T-helper 2 cell (primary cell): ENCODE results near the gene FNBP1.
"Not testable (repeated sequence)": the region's sequence is repeated elsewhere in the genome, so short reads cannot be mapped to it uniquely, and the experiment has no call there.

ENCODE experiments used
- DNase-seq, 5 experiments: peaks; one replicate each; pipeline versions ENCODE4 v3.0.0 to v3.0.0-alpha.2; 2012 to 2022

Gene FNBP1

GRCh38 chr9:129990269-129991010 lies 52.5 kb downstream of the FNBP1 start:
- DNase-seq = peak in 3 of 5 experiments; percentile 35 to 55 (median 43)

DNA sequence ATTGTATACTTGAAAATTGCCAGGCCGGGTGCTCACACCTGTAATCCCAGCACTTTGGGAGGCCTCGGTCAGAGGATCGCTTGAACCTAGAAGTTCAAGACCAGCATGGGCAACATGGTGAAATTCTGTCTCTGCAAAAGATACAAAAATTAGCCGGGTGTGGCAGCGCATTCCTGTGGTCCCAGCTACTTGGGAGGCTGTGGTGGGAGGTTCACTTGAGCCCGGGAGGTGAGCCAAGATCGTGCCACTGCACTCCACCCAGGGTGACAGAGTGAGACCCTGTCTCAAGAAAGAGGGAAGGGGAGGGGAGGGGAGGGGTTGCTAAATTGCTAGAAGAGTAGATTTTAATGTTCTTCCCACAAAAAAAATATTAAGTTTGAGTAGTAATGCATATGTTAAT lies 53.2 kb downstream of the FNBP1 start:
- DNase-seq = no peak

DNA sequence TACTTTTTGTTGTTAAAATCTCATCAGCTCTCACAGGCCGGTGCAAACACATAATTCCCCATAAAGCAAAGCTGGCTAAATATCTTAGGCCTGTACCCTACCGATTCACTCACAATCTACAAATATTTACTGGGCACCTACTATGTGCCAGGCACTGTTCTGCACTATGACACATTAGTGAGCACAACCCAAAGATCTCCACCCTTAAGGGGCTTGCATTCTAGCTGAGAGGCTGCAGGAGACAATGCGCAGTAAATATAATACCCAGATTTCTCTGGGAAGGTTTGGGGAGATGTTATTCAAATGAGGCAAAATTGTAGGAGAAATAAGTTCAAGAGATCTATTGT lies 53.7 kb downstream of the FNBP1 start:
- DNase-seq = no peak

DNA sequence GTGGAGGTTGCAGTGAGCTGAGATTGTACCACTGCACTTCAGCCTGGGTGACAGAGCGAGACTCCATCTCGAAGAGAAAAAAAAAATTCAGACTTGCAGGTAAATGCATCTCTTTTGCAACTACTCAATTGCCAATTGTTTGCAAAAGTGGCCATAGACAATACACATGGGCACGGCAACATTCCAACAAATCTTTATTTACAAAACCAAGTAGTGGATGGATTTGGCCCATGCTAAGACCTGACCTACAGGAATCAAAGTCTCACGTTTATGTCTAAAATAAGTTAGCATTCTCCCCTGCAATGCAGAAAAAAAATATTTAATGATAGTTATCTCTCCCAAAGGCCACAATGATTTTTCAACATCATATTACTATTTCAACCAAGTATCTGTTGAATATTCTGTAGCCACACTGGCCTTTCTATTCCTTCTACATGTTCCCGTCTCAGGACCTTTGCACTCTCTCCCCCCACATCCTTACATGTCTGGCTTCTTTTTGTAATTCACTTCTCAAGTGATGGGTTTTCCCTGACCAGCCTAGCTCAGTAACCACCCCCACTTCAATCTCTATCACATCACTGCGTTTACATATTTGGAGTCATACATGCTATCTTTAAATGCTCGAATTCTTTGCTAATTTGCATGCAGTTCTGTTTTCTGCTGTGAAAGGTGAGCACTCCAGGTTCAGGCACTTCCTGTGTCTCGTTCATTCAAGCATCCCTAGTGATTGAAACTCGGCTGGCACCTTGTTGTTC lies 54.2 kb downstream of the FNBP1 start:
- DNase-seq = peak in 2 of 5 experiments; percentile 26 to 44

DNA sequence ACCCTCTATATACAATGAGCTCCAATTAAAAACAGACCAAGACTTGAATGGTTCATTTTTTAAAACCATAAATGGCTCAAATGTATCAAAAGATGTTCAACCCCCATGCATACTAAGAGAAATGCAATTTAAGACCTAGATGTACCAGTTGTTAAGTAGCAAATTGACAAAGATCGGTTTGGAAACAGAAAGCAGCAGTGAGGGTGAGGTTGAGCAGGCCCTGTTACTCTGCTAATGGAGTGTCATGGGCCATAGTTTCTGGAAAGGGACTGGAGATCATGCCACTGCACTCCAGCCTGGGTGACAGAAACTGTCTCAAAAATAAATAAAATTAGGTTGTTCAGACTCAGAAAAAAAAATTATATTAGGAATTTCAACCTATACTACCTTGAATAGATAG lies 55.0 kb downstream of the FNBP1 start:
- peak in 1 of 5 experiments; percentile 40 for DNase-seq

DNA sequence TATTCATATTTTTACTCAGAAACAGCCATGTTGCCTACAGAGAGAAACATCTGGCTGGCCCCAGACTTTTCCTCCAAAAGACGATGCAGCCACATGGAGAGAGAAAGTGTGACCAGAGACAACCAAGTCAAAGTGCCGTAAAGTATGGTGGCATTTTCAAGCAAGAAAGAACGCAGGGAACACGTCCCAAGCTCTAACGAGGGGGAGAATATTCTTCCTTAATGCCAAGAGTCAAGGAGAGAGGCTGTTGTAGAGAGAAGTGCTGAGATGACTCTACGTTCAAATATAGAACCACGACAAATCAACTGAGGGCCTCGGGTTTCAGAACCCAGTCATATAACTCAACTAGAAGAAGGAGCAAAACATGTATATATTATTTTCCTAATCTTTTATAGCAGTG lies 55.9 kb downstream of the FNBP1 start:
- peak in 1 of 5 experiments; percentile 75 for DNase-seq

GRCh38 chr9:129984589-129984988 lies 58.4 kb downstream of the FNBP1 start:
- DNase-seq = not testable (repeated sequence)

DNA sequence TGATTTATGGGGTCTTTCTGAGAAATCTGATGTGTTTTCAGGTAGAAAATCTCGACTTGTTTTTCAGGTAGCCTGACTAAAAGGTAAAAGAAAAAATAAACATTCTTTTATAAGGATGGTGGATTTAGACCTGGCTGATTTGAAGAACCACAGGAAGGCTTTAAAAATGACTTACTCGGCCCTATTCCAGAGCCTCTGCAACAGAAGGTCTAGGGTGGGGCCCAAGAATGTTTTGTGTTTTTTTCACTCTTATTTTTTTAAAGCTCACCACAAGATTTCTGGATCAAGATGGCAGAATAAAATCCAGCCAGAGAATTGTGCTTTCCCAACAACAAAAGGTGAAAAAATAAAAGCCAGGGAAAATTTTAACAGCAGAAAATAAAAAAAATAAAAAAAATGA lies 59.1 kb downstream of the FNBP1 start:
- DNase-seq = no peak

GRCh38 chr9:129981180-129981907 lies 61.6 kb downstream of the FNBP1 start:
- no peak for DNase-seq

- not testable (repeated sequence) for DNase-seq
Measured at GRCh38 chr9:129980224-129980623, 62.8 kb downstream of the FNBP1 start.

- DNase-seq = no peak
Measured at GRCh38 chr9:129979071-129979745, 63.8 kb downstream of the FNBP1 start.

DNA sequence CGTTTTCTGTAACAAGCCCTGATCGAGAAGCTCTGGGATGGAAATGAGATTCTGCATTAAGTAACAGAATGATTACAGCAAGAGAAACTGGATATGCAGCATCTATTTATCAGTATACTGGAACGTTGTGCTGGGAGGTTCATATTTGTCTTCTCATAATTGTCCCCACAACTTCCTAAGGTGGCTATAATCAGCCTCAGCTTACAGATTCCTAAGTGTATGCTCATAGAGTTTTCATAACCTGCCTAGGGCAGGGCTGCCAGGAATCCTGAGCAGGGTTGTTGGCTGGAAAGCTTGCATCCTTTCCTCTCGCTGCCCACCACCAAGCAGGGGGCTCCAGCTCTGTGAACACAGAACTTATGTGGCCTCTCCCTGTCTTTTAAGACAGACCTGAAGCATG lies 70.2 kb downstream of the FNBP1 start:
- no peak for DNase-seq

GRCh38 chr9:129968690-129969485 lies 74.1 kb downstream of the FNBP1 start:
- no peak for DNase-seq

DNA sequence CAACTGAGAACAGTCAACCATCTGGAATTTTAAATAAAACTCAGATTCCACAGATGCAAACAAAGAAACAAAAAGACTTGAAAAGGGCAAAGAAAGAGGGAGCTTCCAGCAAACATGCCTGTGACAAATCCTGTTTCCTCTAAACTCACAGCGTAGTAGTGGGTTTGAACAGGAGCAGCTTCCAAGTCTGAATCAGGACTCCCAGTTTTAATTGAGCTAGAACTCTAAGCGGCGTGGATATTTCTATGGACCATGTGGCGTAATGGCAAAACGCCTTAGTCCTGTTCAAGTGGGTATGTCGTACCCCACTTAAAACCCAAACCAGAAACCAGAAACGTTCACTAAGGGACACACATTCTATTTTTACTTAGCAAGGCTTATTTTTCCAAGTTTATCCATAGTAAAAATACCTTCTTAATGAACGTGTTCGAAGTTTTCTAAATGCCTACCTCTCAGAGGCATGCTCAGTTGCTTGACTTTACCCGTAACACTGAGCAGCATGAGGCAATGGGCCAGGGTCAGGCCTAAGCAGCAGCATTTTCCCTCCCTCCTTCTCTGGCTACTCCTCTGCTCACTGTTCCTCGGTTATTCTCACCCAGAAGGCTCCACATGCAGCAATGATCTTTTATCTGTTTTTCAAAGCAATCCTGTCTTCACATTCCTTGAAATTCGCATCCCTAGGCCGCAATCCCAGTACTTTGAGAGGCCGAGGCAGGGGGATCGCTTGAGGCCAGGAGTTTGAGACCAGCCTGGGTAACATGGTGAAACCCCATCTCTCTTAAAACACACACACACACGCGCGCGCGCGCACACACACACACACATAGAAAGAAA lies 77.9 kb downstream of the FNBP1 start:
- DNase-seq = no peak

DNA sequence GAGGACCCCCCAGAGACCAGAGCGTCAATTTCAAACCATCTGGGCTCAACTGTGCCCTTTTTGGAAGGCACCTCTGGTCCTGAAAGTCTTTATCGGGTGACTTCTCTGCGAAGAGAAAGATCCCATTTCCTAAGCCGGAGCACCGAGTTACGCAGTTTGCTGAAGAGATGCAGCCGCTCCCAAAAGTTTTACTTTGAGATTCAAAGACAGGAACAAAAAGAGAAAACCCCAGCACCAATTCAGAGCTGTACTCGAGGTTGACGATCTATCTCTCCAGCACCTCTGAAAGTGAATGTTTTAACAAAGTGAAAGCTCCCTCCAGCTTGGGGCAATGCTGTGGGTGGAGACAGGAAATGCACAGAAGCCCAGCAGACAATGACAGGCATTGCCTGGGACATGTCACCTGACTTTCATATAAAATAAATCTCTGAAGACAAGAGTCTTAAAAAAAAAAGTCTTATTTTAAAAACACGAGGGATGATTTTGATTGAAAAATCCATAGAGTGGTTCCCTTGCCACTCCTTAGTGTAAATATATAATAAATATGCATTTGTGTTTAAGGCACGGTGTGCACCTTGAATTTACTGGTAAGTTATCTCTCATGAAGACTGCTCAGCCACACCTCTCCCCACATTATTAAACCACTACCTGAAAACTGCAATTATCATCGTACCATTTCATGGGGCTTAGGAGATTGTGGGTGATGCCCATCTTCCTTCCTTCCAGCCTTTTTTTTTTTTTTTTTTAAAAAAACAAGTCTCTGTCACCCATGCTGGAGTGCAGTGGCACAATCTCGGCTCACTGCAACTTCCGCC lies 79.9 kb downstream of the FNBP1 start:
- DNase-seq = peak; percentile 28 to 94 (median 67)

- DNase-seq = no peak
Measured at GRCh38 chr9:129962451-129962864, 80.5 kb downstream of the FNBP1 start.

GRCh38 chr9:129958796-129959195 lies 84.2 kb downstream of the FNBP1 start:
- DNase-seq = no peak

- peak in 1 of 5 experiments; percentile 44 for DNase-seq
Measured at GRCh38 chr9:129954868-129955550, 88.0 kb downstream of the FNBP1 start.

DNA sequence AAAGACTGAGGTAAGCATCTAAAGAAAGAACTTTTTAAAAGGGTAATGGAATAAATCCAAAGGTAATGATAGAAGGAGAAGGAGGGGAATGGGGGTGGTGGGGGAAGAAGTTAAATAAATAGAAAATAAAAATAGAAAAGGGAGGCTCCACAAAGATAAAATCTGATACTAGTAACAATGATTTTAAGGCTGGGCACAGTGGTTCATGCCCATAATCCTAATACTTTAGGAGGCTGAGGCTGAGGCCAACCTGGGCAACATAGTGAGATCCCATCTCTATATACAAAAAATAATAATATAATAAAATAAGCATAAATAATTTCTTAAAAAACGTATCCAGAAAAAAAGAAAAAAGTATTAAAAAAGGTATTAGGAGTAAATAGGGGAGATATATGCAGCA lies 89.3 kb downstream of the FNBP1 start:
- no peak for DNase-seq

DNA sequence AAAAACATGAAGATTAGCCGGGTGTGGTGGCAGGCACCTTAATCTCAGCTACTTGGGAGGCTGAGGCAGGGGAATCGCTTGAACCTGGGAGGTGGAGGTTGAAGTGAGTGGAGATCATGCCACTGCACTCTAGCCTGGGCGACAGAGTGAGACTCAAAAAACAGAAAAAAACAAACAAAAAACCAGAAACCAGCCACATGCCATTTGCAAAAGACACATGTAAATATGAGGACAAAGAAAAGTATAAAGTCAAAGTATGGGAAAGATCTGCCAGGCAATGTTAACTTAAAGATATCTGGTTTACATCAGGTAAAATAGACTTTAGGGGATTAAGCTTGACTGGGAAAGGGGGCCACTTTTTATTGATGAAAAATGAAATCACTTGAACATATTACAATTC lies 90.7 kb downstream of the FNBP1 start:
- DNase-seq = no peak
